ENCODE data around the gene CCDC93. TPM values are rescaled to one million over a fixed set of nuclear protein-coding genes. Genes with fewer than 3 reads are reported as not detected.

Gene CCDC93
- total RNA-seq, 1 donor from 2014 or later: 15.7 TPM

GRCh38 chr2:117885308-117885707, 128.6 kb downstream of the CCDC93 start:
- Histone ChIP-seq H3K27me3 (ENCODE audit: control insufficient read depth in 3 of 3, insufficient read depth in 3 of 3, low read length in 3 of 3) (no peaks in the 10 kb centered on the region), H3K4me3 (ENCODE audit: low read length in 3 of 3) (no peak overlapping the region), H3K36me3 (ENCODE audit: control insufficient read depth in 3 of 3, insufficient read depth in 3 of 3, low read length in 3 of 3) (no peaks in the 10 kb centered on the region), H3K27ac (ENCODE audit: low read depth, low read length) (no peak overlapping the region), H3K9me3 (ENCODE audit: control insufficient read depth in 3 of 3, low read length in 3 of 3) (no peaks in the 10 kb centered on the region), H3K4me1 (ENCODE audit: control insufficient read depth in 3 of 3, insufficient read depth in 3 of 3, low read length in 3 of 3) (no peaks in the 10 kb centered on the region), H3K9ac (ENCODE audit: low read depth in 1 of 3, low read length in 3 of 3) (no peak overlapping the region)

GRCh38 chr2:117879003-117879402, 134.9 kb downstream of the CCDC93 start:
- Histone ChIP-seq H3K27ac (ENCODE audit: low read depth, low read length) (no peak overlapping the region), H3K9ac (ENCODE audit: low read depth in 1 of 3, low read length in 3 of 3) (no peak overlapping the region), H3K4me1 (ENCODE audit: control insufficient read depth in 3 of 3, insufficient read depth in 3 of 3, low read length in 3 of 3) (no peaks in the 10 kb centered on the region), H3K9me3 (ENCODE audit: control insufficient read depth in 3 of 3, low read length in 3 of 3) (no peaks in the 10 kb centered on the region), H3K36me3 (ENCODE audit: control insufficient read depth in 3 of 3, insufficient read depth in 3 of 3, low read length in 3 of 3) (no peaks in the 10 kb centered on the region), H3K4me3 (ENCODE audit: low read length in 3 of 3) (no peak overlapping the region), H3K27me3 (ENCODE audit: control insufficient read depth in 3 of 3, insufficient read depth in 3 of 3, low read length in 3 of 3) (no peaks in the 10 kb centered on the region)

- Histone ChIP-seq H3K27me3 (ENCODE audit: control insufficient read depth in 3 of 3, insufficient read depth in 3 of 3, low read length in 3 of 3) (no peaks in the 10 kb centered on the region), H3K9me3 (ENCODE audit: control insufficient read depth in 3 of 3, low read length in 3 of 3) (no peaks in the 10 kb centered on the region), H3K9ac (ENCODE audit: low read depth in 1 of 3, low read length in 3 of 3) (no peak overlapping the region), H3K4me1 (ENCODE audit: control insufficient read depth in 3 of 3, insufficient read depth in 3 of 3, low read length in 3 of 3) (no peaks in the 10 kb centered on the region), H3K4me3 (ENCODE audit: low read length in 3 of 3) (no peak overlapping the region), H3K27ac (ENCODE audit: low read depth, low read length) (no peak overlapping the region), H3K36me3 (ENCODE audit: control insufficient read depth in 3 of 3, insufficient read depth in 3 of 3, low read length in 3 of 3) (no peaks in the 10 kb centered on the region)
Measured at GRCh38 chr2:117875786-117876185, 138.1 kb downstream of the CCDC93 start.

Small RNA genes lying within 50 kb of the gene (small RNA-seq; reads per million reads assigned to genes)
- not detected for gene RN7SL111P

Other genes with a start within 250 kb of the CCDC93 start
- gene DDX18, start 199.4 kb downstream of the CCDC93 start, total RNA-seq: 32.4 TPM
- gene INSIG2, start 74.4 kb upstream of the CCDC93 start, total RNA-seq: 13.0 TPM